GM18511 (cell line): Measurements from ENCODE around the gene FHOD3.
"Not testable (repeated sequence)": the region's sequence is repeated elsewhere in the genome, so short reads cannot be mapped to it uniquely, and the experiment has no call there.

Experiments
- ATAC-seq: cut with Tn5 transposase; IDR thresholded peaks from one replicate; pipeline ENCODE4 v1.9.1; 2021; ENCODE audit warnings: mild to moderate bottlenecking, moderate library complexity; ENCODE audit not compliant: unreplicated experiment

The FHOD3 gene

GRCh38 chr18:36534154-36534688 is 236.7 kb downstream of the FHOD3 start:
- ATAC-seq: peak; percentile 84

GRCh38 chr18:36535202-36535935 is 237.9 kb downstream of the FHOD3 start:
- ATAC-seq: no peak

- no peak for ATAC-seq
These were observed 238.9 kb downstream of the FHOD3 start for GRCh38 chr18:36536426-36536825.

- ATAC-seq: no peak
These were observed 239.8 kb downstream of the FHOD3 start for GRCh38 chr18:36537289-36537688.

- ATAC-seq: no peak
These were observed 242.2 kb downstream of the FHOD3 start for GRCh38 chr18:36539674-36540231.

DNA sequence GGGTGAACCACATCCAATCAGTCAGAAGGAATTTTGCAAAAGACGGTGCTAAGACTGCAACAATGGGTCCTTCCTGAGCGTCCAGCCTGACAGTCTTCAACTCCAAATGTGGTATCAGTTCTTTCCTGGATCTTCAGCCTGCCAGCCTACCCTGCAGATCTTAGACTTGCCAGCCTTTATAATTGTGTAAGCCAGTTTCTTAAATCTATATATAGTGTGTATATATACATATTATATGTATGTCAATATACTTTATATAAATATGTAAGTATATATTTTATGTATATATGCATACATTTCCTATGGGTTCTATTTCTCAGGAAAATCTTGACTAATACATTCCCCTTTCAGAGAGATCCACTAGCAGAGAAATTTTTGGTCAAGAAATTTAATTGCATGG is 245.5 kb downstream of the FHOD3 start:
- no peak for ATAC-seq

DNA sequence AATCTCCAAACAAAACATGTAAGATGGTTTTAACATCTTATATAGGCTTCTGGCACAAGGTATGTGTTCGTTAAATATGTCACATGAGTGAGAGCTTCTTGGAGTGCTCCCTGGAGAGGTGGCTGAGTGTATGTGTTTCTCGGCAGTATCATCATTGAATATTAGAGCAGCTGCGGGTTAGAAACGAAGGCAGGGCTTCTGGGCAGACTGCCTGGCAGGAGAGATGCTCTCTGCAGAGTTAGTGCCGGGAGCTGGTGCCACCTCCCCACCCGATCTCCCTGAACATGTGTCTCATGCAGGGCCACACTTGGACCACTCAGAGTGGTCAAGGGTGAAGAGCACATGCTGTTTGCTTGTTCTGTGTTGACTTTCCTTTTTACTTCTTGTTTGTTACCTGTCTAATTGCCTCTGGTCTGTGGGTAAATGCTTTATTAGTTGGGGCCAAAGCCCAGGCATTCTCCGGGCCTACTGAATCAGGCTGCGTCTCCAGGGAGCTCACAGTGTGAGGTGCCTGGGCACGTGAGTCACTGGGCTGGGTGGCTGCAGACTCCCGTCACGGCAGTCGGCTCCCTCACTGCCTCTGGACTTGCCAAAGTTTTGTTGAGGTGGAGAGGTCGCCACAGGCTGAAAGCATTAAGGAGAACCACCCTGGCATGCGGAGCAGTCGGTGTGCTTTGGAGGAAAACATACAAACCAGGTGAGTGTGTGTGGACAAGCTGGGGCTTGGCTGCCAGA is 246.6 kb downstream of the FHOD3 start:
- no peak for ATAC-seq

DNA sequence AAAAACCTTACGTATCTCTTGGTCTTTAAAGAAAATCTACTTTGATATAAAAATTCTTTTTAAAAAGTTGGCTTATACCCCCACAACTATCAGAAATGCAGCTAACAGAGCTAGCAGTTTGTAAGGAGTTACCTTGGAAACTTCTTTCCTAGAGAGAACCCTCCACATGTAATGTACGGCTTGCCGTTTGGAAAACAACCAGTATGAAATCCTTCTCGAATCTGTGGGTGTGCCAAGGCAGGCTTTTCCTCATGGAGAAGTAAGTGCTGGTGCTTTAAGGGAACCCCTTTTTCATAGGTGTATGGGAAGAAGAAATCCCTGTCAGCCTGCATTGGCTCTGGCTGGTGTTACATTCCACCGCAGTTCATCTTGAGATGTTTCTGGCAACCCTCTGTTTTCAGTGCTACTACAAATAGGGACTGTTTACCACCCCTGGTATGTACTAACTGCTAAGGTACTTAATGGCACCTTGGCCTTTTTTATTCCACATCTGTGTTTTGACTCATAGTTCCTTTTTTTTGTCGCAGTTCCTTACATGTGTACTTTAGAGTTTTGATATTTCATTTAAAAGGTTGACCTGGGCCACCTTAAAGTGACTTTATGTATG is 248.4 kb downstream of the FHOD3 start:
- ATAC-seq: no peak

DNA sequence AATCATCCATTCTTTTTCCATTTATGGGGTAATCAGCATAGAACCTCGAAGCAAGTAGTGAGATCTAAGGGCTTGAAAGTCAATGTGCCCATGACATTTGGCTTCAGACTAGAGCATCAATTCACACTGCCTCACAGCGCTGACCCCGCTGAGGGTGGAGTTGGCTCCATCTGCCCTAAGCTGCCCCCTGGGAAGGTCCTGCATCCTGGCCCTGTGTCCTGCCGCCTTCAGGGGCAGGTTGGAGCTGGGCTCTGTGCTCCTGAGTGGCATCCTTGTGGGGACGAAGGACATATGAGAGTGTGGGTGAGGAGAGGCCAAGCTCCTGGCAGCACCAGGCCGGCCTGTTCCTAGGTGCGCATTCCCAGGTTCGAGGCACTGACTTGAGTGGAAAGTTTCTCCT is 249.4 kb downstream of the FHOD3 start:
- ATAC-seq: no peak

- ATAC-seq: no peak
These were observed 250.0 kb downstream of the FHOD3 start for GRCh38 chr18:36547544-36547943.

DNA sequence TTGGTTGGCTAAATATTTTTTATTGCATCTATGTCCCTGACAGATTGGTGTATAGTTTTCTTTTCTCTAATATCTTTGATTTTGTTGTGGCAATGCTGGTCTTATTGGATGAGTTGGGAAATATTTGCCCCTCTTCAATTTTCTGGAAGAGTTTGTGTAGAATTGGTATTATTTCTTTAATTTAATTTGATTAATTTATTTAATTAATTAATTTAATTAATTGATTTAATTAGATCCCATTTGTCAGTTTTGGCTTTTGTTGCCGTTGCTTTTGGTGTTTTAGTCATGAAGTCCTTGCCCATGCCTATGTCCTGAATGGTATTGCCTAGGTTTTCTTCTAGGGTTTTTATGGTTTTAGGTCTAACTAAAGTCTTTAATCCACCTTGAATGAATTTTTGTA is 253.8 kb downstream of the FHOD3 start:
- not testable (repeated sequence) for ATAC-seq

DNA sequence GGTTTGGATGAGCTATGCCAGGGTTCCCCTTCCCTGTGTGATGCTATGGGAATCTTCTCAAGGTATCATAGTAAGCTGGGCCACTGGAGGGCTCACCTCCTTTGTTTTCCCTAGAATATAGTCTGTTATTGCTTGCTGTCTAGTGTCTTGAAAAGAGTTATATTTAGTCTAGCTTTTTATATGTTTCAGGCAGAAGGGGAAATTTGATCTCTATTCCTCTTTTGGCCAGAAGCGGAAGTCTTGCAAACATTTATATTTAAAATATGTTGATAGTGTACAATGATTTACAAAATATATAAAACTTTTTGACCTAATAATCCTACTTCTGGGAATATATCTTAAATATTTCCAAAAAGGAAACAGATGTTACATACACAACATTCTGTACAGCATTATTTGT is 260.7 kb downstream of the FHOD3 start:
- ATAC-seq: no peak

- no peak for ATAC-seq
These were observed 261.8 kb downstream of the FHOD3 start for GRCh38 chr18:36559149-36559857.

- no peak for ATAC-seq
These were observed 262.7 kb downstream of the FHOD3 start for GRCh38 chr18:36560187-36560586.

- no peak for ATAC-seq
These were observed 263.5 kb downstream of the FHOD3 start for GRCh38 chr18:36561046-36561445.

- no peak for ATAC-seq
These were observed 267.3 kb downstream of the FHOD3 start for GRCh38 chr18:36564841-36565240.

GRCh38 chr18:36567800-36568199 is 270.3 kb downstream of the FHOD3 start:
- ATAC-seq: no peak

GRCh38 chr18:36568487-36568886 is 271.0 kb downstream of the FHOD3 start:
- ATAC-seq: no peak

GRCh38 chr18:36572135-36572856 is 274.8 kb downstream of the FHOD3 start:
- peak; percentile 81 for ATAC-seq

DNA sequence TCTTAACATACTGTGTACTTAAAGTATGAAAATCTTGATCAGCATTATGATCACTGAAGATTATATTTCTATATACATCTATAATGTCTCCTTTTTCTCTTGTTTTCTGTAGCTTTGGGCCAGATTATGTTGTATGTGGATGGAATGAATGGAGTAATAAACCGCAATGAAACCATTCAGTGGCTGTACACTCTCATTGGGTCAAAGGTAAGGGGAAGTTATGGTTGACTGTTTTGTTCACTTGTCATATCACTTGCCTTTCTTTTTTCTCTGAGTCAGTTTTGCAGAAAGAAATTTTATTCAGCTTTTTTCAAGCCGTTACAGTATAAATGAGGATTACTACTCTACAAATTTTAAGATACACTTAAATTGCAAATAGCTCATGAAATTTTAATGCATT is 278.8 kb downstream of the FHOD3 start:
- no peak for ATAC-seq
